CD4-positive, alpha-beta T cell (primary cell): ENCODE measurements around the gene AK2. TPM values are rescaled to one million over a fixed set of nuclear protein-coding genes. Genes with fewer than 3 reads are reported as not detected.

ENCODE experiments used
- ATAC-seq: fragments of 200-7000 bp; cut with Tn5 transposase; one replicate; pipeline ENCODE4 v1.10.0; 2022; ENCODE audit warnings: mild to moderate bottlenecking; ENCODE audit not compliant: poor library complexity
- CTCF ChIA-PET: fragments of 350-600 bp; sonication (Branson Sonifier 250); formaldehyde crosslinking; loops from one replicate; lab custom pipeline; 2021; ENCODE audit warnings: antibody characterized with exemption, inconsistent platforms; lab: Charles Lee
- POLR2A ChIA-PET: fragments of 350-600 bp; sonication (Branson Sonifier 250); formaldehyde crosslinking; loops from one replicate; lab custom pipeline; 2021; ENCODE audit warnings: antibody characterized with exemption, inconsistent platforms; lab: Charles Lee
- DNase-seq, 14 experiments: peaks; one replicate each; pipeline ENCODE4 v3.0.0-alpha.2; 2013 to 2020; ENCODE audit warnings: mixed read lengths in 2 of 14
- H3K27ac ChIP-seq, 2 donors: one replicate each; pipeline versions ENCODE4 v1.5.1 to v1.7.0; 2013; ENCODE audit warnings: low read length in 2 of 2, low read depth in 1 of 2, mild to moderate bottlenecking in 1 of 2
- H3K27me3 ChIP-seq, 2 experiments: 1 replicate in 1 of 2; 2 replicates in 1 of 2; pipeline versions ENCODE4 v1.6.1 to v1.7.0; 2013; ENCODE audit warnings: low read length in 2 of 2, control low read depth in 1 of 2, mild to moderate bottlenecking in 1 of 2, moderate library complexity in 1 of 2; ENCODE audit not compliant: insufficient read depth in 2 of 2, control insufficient read depth in 1 of 2
- H3K36me3 ChIP-seq: one replicate; pipeline ENCODE4 v1.6.1; 2013; ENCODE audit warnings: low read length, control low read depth; ENCODE audit not compliant: insufficient read depth
- H3K4me1 ChIP-seq: one replicate; pipeline ENCODE4 v1.6.1; 2013; ENCODE audit warnings: low read length, control low read depth; ENCODE audit not compliant: insufficient read depth
- H3K4me3 ChIP-seq: one replicate; pipeline ENCODE4 v1.5.1; 2013; ENCODE audit warnings: mild to moderate bottlenecking, low read length, moderate library complexity
- H3K9me3 ChIP-seq, 2 experiments: 1 replicate in 1 of 2; 2 replicates in 1 of 2; pipeline versions ENCODE4 v1.6.1 to v1.7.0; 2013; ENCODE audit warnings: low read length in 2 of 2, mild to moderate bottlenecking in 2 of 2, control low read depth in 1 of 2, moderate library complexity in 1 of 2; ENCODE audit not compliant: control insufficient read depth in 1 of 2, insufficient read depth in 1 of 2
- H3K27ac Mint-ChIP-seq: one replicate; pipeline ENCODE4 v1.8.0; 2020; ENCODE audit warnings: mixed read lengths
- H3K27me3 Mint-ChIP-seq: one replicate; pipeline ENCODE4 v1.8.0; 2021; ENCODE audit warnings: mixed read lengths
- H3K36me3 Mint-ChIP-seq: one replicate; pipeline ENCODE4 v1.8.0; 2021; ENCODE audit warnings: low read depth, mixed read lengths
- H3K4me1 Mint-ChIP-seq: one replicate; pipeline ENCODE4 v1.8.0; 2021; ENCODE audit warnings: low read depth, mixed read lengths
- H3K4me3 Mint-ChIP-seq: one replicate; pipeline ENCODE4 v1.8.0; 2020; ENCODE audit warnings: mild to moderate bottlenecking, mixed read lengths
- H3K9me3 Mint-ChIP-seq: one replicate; pipeline ENCODE4 v1.8.0; 2020; ENCODE audit warnings: mixed read lengths
- intact Hi-C, 2 experiments: fragments of 100-400 bp; cut with DNase I in 1 of 2; cut with micrococcal nuclease in 1 of 2; formaldehyde crosslinking; loops; one replicate each; pipeline versions ENCODE4 v1.15.1 to v1.9.0; 2023 to 2025; cut with DNase I, micrococcal nuclease
- total RNA-seq, 174 experiments: library from RNA in 2 of 174; stranded (reverse) in 2 of 174; gene quantifications; one replicate each; pipeline ENCODE4 v1.2.3 and lab custom pipeline; 2021 to 2026
- TF ChIP-seq, protein P1 (sequence below): fragments of 200-600 bp; IDR thresholded peaks from one replicate; pipeline ENCODE4 v1.8.0; 2022; ENCODE audit warnings: antibody characterized with exemption, mild to moderate bottlenecking

Gene AK2
- total RNA-seq, 2 experiments from 2014 or later, result 25.6 to 30.4 TPM

DNA sequence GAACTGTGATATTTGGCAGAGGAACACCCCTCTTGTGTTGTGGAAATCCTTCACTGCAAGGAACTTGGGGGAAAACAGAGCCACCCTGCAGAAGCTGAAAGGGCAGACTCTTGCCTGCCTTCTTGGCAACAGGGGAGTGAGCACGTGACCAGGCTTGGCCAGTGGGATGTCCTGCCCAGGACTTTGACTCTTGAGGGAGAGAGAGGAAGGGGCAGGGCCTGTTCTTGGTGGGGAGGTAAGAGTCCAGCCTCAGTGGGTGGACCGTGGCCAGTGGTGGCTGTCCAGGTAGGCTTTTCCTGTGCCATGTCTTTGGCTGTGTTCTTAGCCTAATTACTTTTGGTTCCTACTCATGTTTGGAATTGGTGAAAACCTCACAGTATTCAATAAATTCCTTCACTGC is 8.6 kb upstream of the AK2 start:
- peaks cover 8% of the 10 kb centered on the region for H3K4me1 ChIP-seq
- no peaks in the 10 kb centered on the region for H3K9me3 ChIP-seq
- DNase-seq (no peak), ATAC-seq (no peak)
- Mint-ChIP-seq H3K27me3 (peaks cover 8% of the 10 kb centered on the region), H3K9me3 (no peaks in the 10 kb centered on the region), H3K4me1 (no peaks in the 10 kb centered on the region), H3K4me3 (no peak overlapping the region), H3K27ac (no peak overlapping the region), H3K36me3 (no peaks in the 10 kb centered on the region)
- no peaks in the 10 kb centered on the region for H3K27me3 ChIP-seq
- POLR2A ChIA-PET, result no interaction called here
- intact Hi-C loops, result no loop called here
- TF ChIP-seq, protein P1, sequence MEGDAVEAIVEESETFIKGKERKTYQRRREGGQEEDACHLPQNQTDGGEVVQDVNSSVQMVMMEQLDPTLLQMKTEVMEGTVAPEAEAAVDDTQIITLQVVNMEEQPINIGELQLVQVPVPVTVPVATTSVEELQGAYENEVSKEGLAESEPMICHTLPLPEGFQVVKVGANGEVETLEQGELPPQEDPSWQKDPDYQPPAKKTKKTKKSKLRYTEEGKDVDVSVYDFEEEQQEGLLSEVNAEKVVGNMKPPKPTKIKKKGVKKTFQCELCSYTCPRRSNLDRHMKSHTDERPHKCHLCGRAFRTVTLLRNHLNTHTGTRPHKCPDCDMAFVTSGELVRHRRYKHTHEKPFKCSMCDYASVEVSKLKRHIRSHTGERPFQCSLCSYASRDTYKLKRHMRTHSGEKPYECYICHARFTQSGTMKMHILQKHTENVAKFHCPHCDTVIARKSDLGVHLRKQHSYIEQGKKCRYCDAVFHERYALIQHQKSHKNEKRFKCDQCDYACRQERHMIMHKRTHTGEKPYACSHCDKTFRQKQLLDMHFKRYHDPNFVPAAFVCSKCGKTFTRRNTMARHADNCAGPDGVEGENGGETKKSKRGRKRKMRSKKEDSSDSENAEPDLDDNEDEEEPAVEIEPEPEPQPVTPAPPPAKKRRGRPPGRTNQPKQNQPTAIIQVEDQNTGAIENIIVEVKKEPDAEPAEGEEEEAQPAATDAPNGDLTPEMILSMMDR, result no peak
- no peak overlapping the region for H3K27ac ChIP-seq
- no peak overlapping the region for H3K4me3 ChIP-seq
- CTCF ChIA-PET, result no interaction called here
- no peaks in the 10 kb centered on the region for H3K36me3 ChIP-seq

DNA sequence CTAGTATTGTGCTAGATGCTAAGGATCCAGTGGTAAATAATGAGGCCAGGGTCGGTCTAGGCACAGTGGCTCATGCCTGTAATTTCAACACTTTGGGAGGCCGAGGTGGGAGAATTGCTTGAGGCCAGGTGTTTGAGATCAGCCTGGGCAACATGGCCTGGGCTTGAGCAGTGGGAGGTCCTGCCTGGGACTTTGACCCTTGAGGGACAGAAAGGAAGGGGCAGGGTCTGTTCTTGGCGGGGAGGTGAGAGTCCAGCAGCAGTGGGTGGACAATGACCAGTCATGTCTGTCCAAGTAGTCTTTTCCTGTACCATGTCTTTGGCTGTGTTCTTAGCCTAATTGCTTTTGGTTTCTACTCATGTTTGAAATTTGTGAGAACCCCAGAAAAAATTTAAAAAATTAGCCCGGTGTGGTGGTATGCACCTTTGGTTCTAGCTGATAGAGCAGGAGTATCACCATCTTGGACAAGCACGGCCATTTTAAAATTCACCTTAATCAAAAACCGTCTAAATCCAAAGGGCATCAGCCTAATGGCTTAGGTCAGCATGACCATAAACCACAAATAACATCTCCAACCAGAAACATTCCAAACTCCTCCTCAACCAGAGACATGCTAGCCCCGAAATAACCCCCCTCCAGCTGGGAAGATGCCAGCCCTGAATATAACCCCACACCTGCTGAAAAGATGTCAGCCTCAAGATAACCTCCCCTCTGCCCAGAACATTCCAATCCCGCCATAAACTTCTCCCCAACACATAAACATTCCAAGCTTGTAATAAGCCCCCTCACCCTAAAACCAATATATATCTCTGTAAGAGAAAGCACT is 6.8 kb upstream of the AK2 start:
- H3K4me3 Mint-ChIP-seq, result no peak overlapping the region
- Histone ChIP-seq H3K4me1 (peaks cover 8% of the 10 kb centered on the region), H3K27ac (no peak overlapping the region), H3K4me3 (no peak overlapping the region), H3K9me3 (no peaks in the 10 kb centered on the region), H3K36me3 (no peaks in the 10 kb centered on the region), H3K27me3 (no peaks in the 10 kb centered on the region)
- H3K9me3 Mint-ChIP-seq, result no peaks in the 10 kb centered on the region
- ATAC-seq (no peak), DNase-seq (no peak)
- no peaks in the 10 kb centered on the region for H3K4me1 Mint-ChIP-seq
- H3K27ac Mint-ChIP-seq, result no peak overlapping the region
- no peaks in the 10 kb centered on the region for H3K36me3 Mint-ChIP-seq
- H3K27me3 Mint-ChIP-seq, result peaks cover 2% of the 10 kb centered on the region
- intact Hi-C loops, result no loop called here
- ChIA-PET CTCF (no interaction called here), POLR2A (no interaction called here)
- TF ChIP-seq, protein P1, result no peak

DNA sequence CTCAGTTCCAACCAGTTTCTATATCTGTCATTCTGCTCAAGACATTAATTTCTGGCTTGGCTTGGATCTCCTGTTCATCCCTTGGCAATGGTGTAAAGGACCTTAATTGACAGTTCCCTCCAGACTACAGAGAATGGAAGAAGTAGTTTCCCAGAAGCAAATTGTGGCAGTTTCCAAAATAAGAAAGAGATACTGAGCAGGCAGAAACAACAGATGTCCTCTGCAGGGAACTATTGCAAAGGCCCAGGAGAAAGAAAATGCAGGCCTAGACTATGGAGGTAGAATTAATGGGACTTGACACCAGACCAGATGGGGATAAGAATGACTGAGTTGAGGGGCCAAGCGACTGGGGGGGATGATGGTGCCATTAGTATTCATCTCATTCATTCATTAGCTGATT is 6.1 kb upstream of the AK2 start:
- no peaks in the 10 kb centered on the region for H3K4me1 Mint-ChIP-seq
- intact Hi-C loops, result no loop called here
- H3K27ac ChIP-seq, result no peak overlapping the region
- no peak overlapping the region for H3K27ac Mint-ChIP-seq
- H3K4me3 Mint-ChIP-seq, result no peak overlapping the region
- H3K36me3 ChIP-seq, result no peaks in the 10 kb centered on the region
- no peak overlapping the region for H3K4me3 ChIP-seq
- H3K4me1 ChIP-seq, result peaks cover 8% of the 10 kb centered on the region
- H3K27me3 ChIP-seq, result no peaks in the 10 kb centered on the region
- DNase-seq (no peak), ATAC-seq (no peak)
- no peaks in the 10 kb centered on the region for H3K9me3 Mint-ChIP-seq
- H3K27me3 Mint-ChIP-seq, result no peaks in the 10 kb centered on the region
- CTCF ChIA-PET, result interaction anchor here (0.7 kb wide), 1 partner anchor 74 kb away, joined by 4 read pairs; no protein-coding TSS in a partner anchor
- POLR2A ChIA-PET, result no interaction called here
- TF ChIP-seq, protein P1, result no peak
- no peaks in the 10 kb centered on the region for H3K9me3 ChIP-seq
- no peaks in the 10 kb centered on the region for H3K36me3 Mint-ChIP-seq
